ENCODE data around the gene APPL1. TPM values are rescaled to one million over a fixed set of nuclear protein-coding genes. Genes with fewer than 3 reads are reported as not detected.

APPL1 gene
- total and polyA plus RNA-seq, 11 donors: 13.2 to 60.9 (median 45.3) TPM

- intact Hi-C loops (cut with DNase I): no loop called here
- no peak overlapping the region for H3K27ac ChIP-seq
- DNase-seq (no peak), ATAC-seq (no peak)
- no peaks in the 10 kb centered on the region for H3K36me3 ChIP-seq
- TF ChIP-seq CTCF (IDR thresholded peaks at IDR 0.05) (no peak), POLR2A (IDR thresholded peaks at IDR 0.05) (no peak)
- no peaks in the 10 kb centered on the region for H3K27me3 ChIP-seq
- H3K4me1 ChIP-seq: no peaks in the 10 kb centered on the region
- no peaks in the 10 kb centered on the region for H3K9me3 ChIP-seq
- WGBS, 4 donors: 96 to 99% (median 97%) methylated on average over 3 of the region's 3 CpGs
- no peak overlapping the region for H3K4me3 ChIP-seq
These were observed 35.5 kb upstream of the APPL1 start for GRCh38 chr3:57192028-57192427.

DNA sequence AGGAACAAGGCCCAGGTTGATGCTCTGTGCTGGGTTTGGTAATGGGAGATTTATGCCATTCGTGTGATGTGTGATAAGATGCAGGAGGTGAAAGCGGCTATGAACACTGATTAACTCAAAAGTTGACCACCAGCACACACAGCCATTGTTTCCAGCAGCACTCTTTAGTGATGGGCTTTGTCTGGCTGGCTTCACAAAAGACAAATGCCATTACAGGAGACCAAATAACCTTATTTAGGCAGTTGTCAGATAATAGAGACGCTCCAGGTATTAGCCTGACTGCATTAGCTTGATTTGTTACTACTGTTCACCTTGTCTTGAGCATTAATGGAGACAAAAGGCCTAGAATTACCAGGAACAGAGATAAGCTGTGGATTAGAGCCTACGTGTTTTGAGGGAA, 32.9 kb upstream of the APPL1 start:
- Histone ChIP-seq H3K9me3 (no peaks in the 10 kb centered on the region), H3K4me3 (no peak overlapping the region), H3K27ac (no peak overlapping the region), H3K36me3 (no peaks in the 10 kb centered on the region), H3K4me1 (no peaks in the 10 kb centered on the region), H3K27me3 (no peaks in the 10 kb centered on the region)
- intact Hi-C loops (cut with DNase I): no loop called here
- TF ChIP-seq CTCF (IDR thresholded peaks at IDR 0.05) (no peak), POLR2A (IDR thresholded peaks at IDR 0.05) (no peak)
- DNase-seq: no peak
- no peak for ATAC-seq
- 90 to 96% (median 92%) methylated on average over 4 of the region's 4 CpGs for WGBS, 4 donors

- ATAC-seq: no peak
- no peak for DNase-seq
- TF ChIP-seq POLR2A (IDR thresholded peaks at IDR 0.05) (no peak), CTCF (IDR thresholded peaks at IDR 0.05) (no peak)
- no peaks in the 10 kb centered on the region for H3K9me3 ChIP-seq
- intact Hi-C loops (cut with DNase I): loop anchor here in 1 of 10 donors (2.0 kb wide), 1 partner anchor 21 kb away; no protein-coding TSS in a partner anchor
- H3K27me3 ChIP-seq: no peaks in the 10 kb centered on the region
- no peak within 1 kb of the TSS for H3K4me3 ChIP-seq
- 43 to 69% (median 60%) methylated on average over 4 of the region's 4 CpGs for WGBS, 4 donors
- H3K36me3 ChIP-seq: no peaks in the 10 kb centered on the region
- H3K27ac ChIP-seq: no peak within 1 kb of the TSS
- H3K4me1 ChIP-seq: no peaks in the 10 kb centered on the region
These were observed 27.6 kb upstream of the APPL1 start, which contains the start of gene HESX1 for GRCh38 chr3:57199895-57200297. TSS of gene HESX1 (minus strand) at chr3:57199978. CDS start at chr3:57199918, 60 bp downstream.

DNA sequence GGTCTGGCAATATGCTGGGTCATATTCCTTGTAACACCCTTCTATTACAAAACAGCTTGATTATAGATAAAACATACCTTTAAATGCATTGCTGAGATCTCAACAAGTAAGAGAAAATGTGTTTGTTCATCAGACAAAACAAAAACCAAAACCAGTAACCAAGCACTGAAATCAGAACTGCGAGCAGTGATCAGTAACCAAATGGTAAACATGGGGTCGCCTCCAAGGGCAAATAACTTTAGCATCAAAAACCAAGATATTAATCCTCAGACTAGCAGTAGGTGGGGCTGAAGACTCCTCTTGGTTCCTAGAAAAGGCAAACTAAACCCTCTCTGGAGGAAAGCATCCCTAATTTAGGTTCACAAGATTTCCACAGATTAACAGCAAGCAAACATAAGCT, 21.1 kb upstream of the APPL1 start:
- ATAC-seq: no peak
- H3K4me3 ChIP-seq: no peak overlapping the region
- no peaks in the 10 kb centered on the region for H3K9me3 ChIP-seq
- no peaks in the 10 kb centered on the region for H3K27me3 ChIP-seq
- WGBS, 4 donors: 89 to 97% (median 95%) methylated on average over 2 of the region's 2 CpGs
- no peaks in the 10 kb centered on the region for H3K4me1 ChIP-seq
- H3K27ac ChIP-seq: no peak overlapping the region
- TF ChIP-seq CTCF (IDR thresholded peaks at IDR 0.05): no peak
- no peak for TF ChIP-seq POLR2A (IDR thresholded peaks at IDR 0.05)
- intact Hi-C loops (cut with DNase I): no loop called here
- no peaks in the 10 kb centered on the region for H3K36me3 ChIP-seq
- DNase-seq: no peak

All from heart left ventricle (tissue), 16 donors.